Colonic mucosa (tissue), 4 donors: Measurements from ENCODE around the gene SLC29A3. TPM values are rescaled to one million over a fixed set of nuclear protein-coding genes. Genes with fewer than 3 reads are reported as not detected.
A peak's percentile ranks its signal among the peaks of the same experiment; 100 is the strongest.

Experiments
- DNase-seq: peaks from one replicate; pipeline ENCODE4 v3.0.0-alpha.2; 2020
- H3K27ac ChIP-seq: fragments of 200-600 bp; one replicate; pipeline ENCODE4 v1.8.0; 2021
- H3K27me3 ChIP-seq: fragments of 200-600 bp; one replicate; pipeline ENCODE4 v1.8.0; 2021
- H3K36me3 ChIP-seq: fragments of 200-600 bp; one replicate; pipeline ENCODE4 v1.8.0; 2021
- H3K4me1 ChIP-seq: fragments of 200-600 bp; one replicate; pipeline ENCODE4 v1.8.0; 2021; ENCODE audit warnings: mild to moderate bottlenecking
- H3K4me3 ChIP-seq: fragments of 200-600 bp; one replicate; pipeline ENCODE4 v1.8.0; 2021
- H3K9ac ChIP-seq, 2 donors: one replicate each; pipeline ENCODE4 v1.7.0; 2013; ENCODE audit warnings: control low read depth in 2 of 2, low read depth in 2 of 2, low read length in 2 of 2
- H3K9me3 ChIP-seq: fragments of 200-600 bp; one replicate; pipeline ENCODE4 v1.8.0; 2021
- intact Hi-C: fragments of 100-400 bp; cut with DNase I; formaldehyde crosslinking; loops from one replicate; pipeline ENCODE4 v1.14.1; 2022
- total RNA-seq, 2 donors: library from RNA; stranded (reverse); fragmentation: NEBNext Ultra II Directional in 1 of 2; extraction: Animal tissue kit (Norgen Biotek cat#: 25700) in 1 of 2; gene quantifications; one replicate each; pipeline ENCODE4 v1.2.1, GENCODE V29; 2021
- TF ChIP-seq, protein P1 (sequence below): fragments of 200-600 bp; IDR thresholded peaks from one replicate; pipeline ENCODE4 v1.8.0; 2022; ENCODE audit warnings: antibody characterized with exemption, mild to moderate bottlenecking
- donor health status: healthy.
- donor health status: DM: no; HTN: no; CAD: no.
- donor health status: DM: no; HTN: no; CAD: no.

The SLC29A3 gene
- total RNA-seq, 2 donors from 2014 or later = 3.8 to 6.5 TPM

DNA sequence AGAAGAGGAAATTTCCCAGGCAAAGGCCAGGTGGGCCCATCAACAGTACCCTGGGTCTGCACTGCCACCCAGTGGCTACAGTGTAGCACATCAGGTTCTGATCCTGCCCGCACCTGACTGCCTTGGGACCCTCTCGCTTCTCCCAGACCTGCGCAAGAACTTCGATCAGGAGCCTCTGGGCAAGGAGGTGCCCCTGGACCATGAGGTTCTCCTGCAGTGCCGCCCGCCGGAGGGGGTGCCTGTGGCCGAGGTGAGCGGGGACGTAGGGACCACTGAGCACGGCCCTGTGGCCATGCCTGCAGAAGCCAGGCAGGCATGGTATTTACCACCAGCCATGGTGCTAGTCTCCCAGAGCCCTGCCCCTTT is 33.9 kb upstream of the SLC29A3 start:
- intact Hi-C loops = loop anchor here (5.0 kb wide), 2 partner anchors 73 to 383 kb away; partner anchors contain the start of gene UNC5B
- peak; percentile 46 for DNase-seq
- Histone ChIP-seq H3K27me3 (no peaks in the 10 kb centered on the region), H3K9ac (no peak overlapping the region), H3K4me1 (no peaks in the 10 kb centered on the region), H3K27ac (no peak overlapping the region), H3K9me3 (no peaks in the 10 kb centered on the region), H3K4me3 (no peak overlapping the region), H3K36me3 (no peaks in the 10 kb centered on the region)
- TF ChIP-seq, protein P1, sequence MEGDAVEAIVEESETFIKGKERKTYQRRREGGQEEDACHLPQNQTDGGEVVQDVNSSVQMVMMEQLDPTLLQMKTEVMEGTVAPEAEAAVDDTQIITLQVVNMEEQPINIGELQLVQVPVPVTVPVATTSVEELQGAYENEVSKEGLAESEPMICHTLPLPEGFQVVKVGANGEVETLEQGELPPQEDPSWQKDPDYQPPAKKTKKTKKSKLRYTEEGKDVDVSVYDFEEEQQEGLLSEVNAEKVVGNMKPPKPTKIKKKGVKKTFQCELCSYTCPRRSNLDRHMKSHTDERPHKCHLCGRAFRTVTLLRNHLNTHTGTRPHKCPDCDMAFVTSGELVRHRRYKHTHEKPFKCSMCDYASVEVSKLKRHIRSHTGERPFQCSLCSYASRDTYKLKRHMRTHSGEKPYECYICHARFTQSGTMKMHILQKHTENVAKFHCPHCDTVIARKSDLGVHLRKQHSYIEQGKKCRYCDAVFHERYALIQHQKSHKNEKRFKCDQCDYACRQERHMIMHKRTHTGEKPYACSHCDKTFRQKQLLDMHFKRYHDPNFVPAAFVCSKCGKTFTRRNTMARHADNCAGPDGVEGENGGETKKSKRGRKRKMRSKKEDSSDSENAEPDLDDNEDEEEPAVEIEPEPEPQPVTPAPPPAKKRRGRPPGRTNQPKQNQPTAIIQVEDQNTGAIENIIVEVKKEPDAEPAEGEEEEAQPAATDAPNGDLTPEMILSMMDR = peak; percentile 76

DNA sequence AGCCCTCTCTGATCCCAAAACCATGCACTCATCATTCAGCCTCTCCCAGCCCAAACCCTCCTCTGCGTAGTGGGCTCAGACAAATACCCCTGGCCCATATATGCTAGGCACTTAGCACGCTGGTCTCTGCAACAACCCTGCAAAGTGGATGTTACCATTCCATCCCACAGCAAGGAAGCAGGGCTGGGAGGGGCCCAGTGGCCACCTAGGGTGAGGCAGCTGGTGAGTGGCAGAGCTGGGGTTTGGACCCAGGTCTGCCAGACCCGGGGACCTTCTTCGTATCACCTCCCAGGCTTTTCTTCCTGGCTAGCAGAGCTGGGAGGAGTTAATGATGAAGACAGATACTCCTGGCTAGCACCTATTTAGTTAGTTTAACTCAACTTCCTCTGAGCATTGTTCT is 33.1 kb upstream of the SLC29A3 start:
- no peak overlapping the region for H3K4me3 ChIP-seq
- no peak for DNase-seq
- no peaks in the 10 kb centered on the region for H3K4me1 ChIP-seq
- TF ChIP-seq, protein P1 = no peak
- intact Hi-C loops = loop anchor here (5.0 kb wide), 2 partner anchors 74 to 384 kb away; partner anchors contain the start of gene UNC5B
- H3K27ac ChIP-seq = no peak overlapping the region
- no peaks in the 10 kb centered on the region for H3K27me3 ChIP-seq
- H3K9ac ChIP-seq = no peak overlapping the region
- no peaks in the 10 kb centered on the region for H3K36me3 ChIP-seq
- no peaks in the 10 kb centered on the region for H3K9me3 ChIP-seq

DNA sequence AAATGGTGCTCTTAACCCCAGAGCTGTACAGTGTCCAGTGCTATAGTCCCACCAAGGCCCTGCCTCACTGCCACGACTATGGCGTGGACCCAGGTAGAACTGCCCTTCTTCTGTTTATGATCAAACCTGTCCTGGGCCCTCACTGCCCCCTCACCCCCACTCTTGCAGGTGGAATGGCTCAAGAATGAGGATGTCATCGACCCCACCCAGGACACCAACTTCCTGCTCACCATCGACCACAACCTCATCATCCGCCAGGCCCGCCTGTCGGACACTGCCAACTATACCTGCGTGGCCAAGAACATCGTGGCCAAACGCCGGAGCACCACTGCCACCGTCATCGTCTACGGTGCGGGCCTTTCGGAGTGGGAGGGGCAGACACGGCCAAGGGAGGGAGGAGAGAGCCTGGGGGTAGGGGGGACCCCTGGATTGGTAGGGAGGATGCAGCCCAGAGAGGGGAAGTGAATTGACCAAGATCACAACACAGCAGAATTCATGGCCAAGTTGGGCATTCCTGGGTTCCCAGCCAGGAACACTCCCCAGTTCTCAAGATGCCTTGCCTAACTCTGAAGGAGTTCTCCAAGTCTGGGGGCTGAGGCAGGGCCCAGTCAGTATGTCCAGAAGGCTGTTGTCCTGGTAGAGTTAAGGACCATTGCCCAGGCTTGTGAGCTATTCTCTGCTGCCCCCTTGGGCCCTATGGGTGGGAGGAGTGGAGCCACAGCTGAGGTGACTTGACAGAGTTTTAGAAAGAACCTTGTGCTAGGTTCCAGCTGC is 32.4 kb upstream of the SLC29A3 start:
- H3K9me3 ChIP-seq = no peaks in the 10 kb centered on the region
- no peak overlapping the region for H3K4me3 ChIP-seq
- H3K9ac ChIP-seq = no peak overlapping the region
- H3K27me3 ChIP-seq = no peaks in the 10 kb centered on the region
- H3K4me1 ChIP-seq = no peaks in the 10 kb centered on the region
- TF ChIP-seq, protein P1 = no peak
- no peaks in the 10 kb centered on the region for H3K36me3 ChIP-seq
- no peak for DNase-seq
- H3K27ac ChIP-seq = no peak overlapping the region
- intact Hi-C loops = loop anchor here (5.0 kb wide), 2 partner anchors 74 to 384 kb away; partner anchors contain the start of gene UNC5B

DNA sequence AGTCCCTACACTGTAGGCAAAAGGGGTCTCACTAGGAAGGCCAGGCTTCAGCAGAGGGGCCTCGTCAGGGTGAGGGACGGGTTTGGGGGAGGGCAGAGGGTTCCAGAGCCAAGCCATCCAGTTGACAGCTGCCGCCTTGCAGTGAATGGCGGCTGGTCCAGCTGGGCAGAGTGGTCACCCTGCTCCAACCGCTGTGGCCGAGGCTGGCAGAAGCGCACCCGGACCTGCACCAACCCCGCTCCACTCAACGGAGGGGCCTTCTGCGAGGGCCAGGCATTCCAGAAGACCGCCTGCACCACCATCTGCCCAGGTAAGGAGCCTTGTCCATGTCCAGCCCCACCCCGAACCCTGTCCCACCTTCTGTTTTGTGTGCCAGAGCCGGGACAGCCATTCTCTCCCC is 31.6 kb upstream of the SLC29A3 start:
- intact Hi-C loops = loop anchor here (5.0 kb wide), 2 partner anchors 75 to 385 kb away; partner anchors contain the start of gene UNC5B
- H3K4me3 ChIP-seq = no peak overlapping the region
- no peaks in the 10 kb centered on the region for H3K4me1 ChIP-seq
- no peak overlapping the region for H3K9ac ChIP-seq
- H3K27me3 ChIP-seq = no peaks in the 10 kb centered on the region
- H3K9me3 ChIP-seq = no peaks in the 10 kb centered on the region
- H3K27ac ChIP-seq = no peak overlapping the region
- DNase-seq = no peak
- H3K36me3 ChIP-seq = no peaks in the 10 kb centered on the region
- TF ChIP-seq, protein P1 = no peak

DNA sequence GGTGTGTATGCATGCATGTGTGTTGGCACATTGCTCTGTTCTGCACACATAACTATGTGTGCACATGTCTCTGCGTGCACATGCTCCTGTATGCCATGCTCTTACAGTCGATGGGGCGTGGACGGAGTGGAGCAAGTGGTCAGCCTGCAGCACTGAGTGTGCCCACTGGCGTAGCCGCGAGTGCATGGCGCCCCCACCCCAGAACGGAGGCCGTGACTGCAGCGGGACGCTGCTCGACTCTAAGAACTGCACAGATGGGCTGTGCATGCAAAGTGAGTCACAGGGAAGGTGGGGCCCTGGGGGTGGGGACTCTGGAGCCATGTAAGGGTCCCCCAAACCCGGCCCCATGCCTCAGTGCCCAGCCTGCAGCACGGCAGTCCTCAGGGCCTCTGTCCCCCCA is 30.6 kb upstream of the SLC29A3 start:
- intact Hi-C loops = loop anchor here (5.0 kb wide), 2 partner anchors 76 to 386 kb away; partner anchors contain the start of gene UNC5B
- Histone ChIP-seq H3K4me1 (no peaks in the 10 kb centered on the region), H3K9me3 (no peaks in the 10 kb centered on the region), H3K4me3 (no peak overlapping the region), H3K27me3 (no peaks in the 10 kb centered on the region), H3K27ac (no peak overlapping the region), H3K9ac (no peak overlapping the region), H3K36me3 (no peaks in the 10 kb centered on the region)
- TF ChIP-seq, protein P1 = no peak
- no peak for DNase-seq
